ENCODE results near the gene PXDN. TPM values are rescaled to one million over a fixed set of nuclear protein-coding genes. Genes with fewer than 3 reads are reported as not detected.

Gene PXDN
- total RNA-seq, 4 donors from 2014 or later = 9.0 to 46.2 (median 18.5) TPM

DNA sequence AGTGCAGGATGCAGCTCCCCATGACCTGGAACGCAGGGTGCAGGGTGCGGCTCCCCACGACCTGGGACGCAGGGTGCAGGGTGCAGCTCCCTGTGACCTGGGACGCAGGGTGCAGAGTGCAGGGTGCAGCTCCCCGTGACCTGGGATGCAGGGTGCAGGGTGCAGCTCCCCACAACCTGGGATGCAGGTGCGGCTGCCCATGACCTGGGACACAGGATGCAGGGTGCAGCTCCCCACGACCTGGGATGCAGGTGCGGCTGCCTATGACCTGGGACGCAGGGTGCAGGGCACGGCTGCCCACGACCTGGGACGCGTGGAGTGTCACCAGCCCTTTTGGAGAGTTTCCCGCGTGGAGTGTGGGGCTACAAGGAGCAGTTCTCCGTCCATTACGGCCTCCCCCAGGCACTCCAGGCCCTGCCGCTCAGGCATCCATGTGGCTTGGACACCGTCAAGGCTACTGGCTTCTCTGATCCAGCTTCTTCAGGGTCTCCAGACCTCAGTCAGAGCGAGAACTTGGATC lies 38.7 kb downstream of the PXDN start:
- no peak overlapping the region for H3K27ac ChIP-seq
- peaks cover 10 to 24% (median 16%) of the 10 kb centered on the region in 4 donors for H3K4me1 ChIP-seq
- H3K4me3 ChIP-seq = no peak overlapping the region
- in situ Hi-C loops (cut with MboI; ENCODE audit: low pct_ligation_motif_present in 1 of 4, low pct_unique_long_range_greater_than_20kb in 1 of 4, low sequenced_read_pairs in 3 of 4) = no loop called here
- H3K36me3 ChIP-seq = no peaks in the 10 kb centered on the region
- no peak for TF ChIP-seq POLR2A (IDR thresholded peaks at IDR 0.05)
- no peak for TF ChIP-seq EP300 (IDR thresholded peaks at IDR 0.05; ENCODE audit: low read depth)
- H3K27me3 ChIP-seq = no peaks in the 10 kb centered on the region
- intact Hi-C loops (cut with DNase I; ENCODE audit: low total_unique reads) = no loop called here
- no peak for DNase-seq
- H3K9me3 ChIP-seq = no peaks in the 10 kb centered on the region
- WGBS, 2 donors (ENCODE audit: low coverage in 1 of 2) = 85 to 100% methylated on average over 1 to 21 of the region's 21 CpGs

DNA sequence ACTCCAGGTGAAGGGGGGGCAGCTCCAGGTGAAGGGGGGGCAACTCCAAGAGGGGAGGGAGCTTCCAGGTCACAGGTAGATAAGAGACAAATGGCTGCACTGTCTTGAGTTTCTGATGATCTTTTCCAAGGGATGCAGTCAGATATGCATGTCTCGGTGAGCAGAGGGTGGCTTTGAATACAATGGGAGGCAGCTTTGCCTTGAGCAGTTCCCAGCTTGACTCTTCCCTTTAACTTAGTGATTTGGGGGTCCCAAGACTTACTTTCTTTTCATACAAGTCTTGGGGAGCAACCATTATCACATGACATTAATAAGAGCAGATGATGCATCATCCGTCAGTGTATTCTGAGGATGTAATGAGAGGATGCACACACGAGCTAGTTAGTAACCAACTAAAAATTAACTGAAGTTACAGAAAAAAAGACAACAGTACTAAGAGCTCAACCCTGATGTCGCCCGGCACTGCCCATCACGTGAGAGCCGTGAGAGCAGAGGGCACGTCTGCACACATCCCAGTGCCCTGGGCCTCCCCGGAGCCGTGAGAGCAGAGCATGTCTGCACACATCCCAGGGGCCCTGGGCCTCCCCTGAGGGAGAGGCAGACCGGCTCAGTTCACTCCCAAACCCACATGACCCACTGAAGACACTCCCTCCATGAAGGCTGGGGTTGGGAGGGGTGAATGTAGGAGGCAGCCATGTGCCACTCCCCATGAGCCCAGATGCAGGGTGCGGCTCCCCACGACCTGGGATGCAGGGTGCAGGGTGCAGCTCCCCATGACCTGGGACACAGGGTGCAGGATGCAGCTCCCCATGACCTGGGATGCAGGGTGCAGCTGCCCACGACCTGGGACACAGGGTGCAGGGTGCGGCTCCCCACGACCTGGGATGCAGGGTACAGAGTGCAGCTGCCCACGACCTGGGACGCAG lies 39.4 kb downstream of the PXDN start:
- WGBS, 2 donors (ENCODE audit: low coverage in 1 of 2) = 65 to 83% methylated on average over 5 to 18 of the region's 18 CpGs
- TF ChIP-seq POLR2A (IDR thresholded peaks at IDR 0.05) (no peak), CTCF (IDR thresholded peaks at IDR 0.05) (no peak)
- Histone ChIP-seq H3K4me3 (no peak overlapping the region), H3K36me3 (no peaks in the 10 kb centered on the region), H3K9me3 (no peaks in the 10 kb centered on the region), H3K27me3 (no peaks in the 10 kb centered on the region), H3K4me1 (peaks cover 10 to 24% (median 16%) of the 10 kb centered on the region in 4 donors), H3K27ac (no peak overlapping the region)
- DNase-seq = no peak
- in situ Hi-C loops (cut with MboI; ENCODE audit: low pct_ligation_motif_present in 1 of 4, low pct_unique_long_range_greater_than_20kb in 1 of 4, low sequenced_read_pairs in 3 of 4) (no loop called here), intact Hi-C loops (cut with DNase I; ENCODE audit: low total_unique reads) (no loop called here)

DNA sequence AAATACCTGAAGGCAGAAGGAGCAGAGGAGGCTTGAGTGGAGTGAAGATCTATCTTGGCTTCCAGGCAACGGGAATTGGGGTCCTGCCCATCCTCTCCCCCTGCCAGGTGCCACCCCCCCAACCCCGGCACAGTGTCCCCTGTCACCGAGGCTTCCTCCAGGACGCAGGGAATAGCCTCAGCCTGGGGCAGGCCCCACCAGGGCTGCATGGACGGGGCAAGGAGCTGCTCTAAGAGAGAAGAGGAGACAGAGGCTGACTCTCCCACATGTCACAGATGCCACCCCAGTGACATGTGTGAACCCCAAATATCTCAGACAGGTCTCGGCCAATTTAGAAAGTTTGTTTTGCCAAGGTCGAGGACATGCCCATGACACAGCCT lies 42.1 kb downstream of the PXDN start:
- Histone ChIP-seq H3K27me3 (no peaks in the 10 kb centered on the region), H3K36me3 (no peaks in the 10 kb centered on the region), H3K4me1 (peaks cover 0 to 9% (median 4%) of the 10 kb centered on the region in 4 donors), H3K9me3 (no peaks in the 10 kb centered on the region), H3K4me3 (no peak overlapping the region), H3K27ac (no peak overlapping the region)
- in situ Hi-C loops (cut with MboI; ENCODE audit: low pct_ligation_motif_present in 1 of 4, low pct_unique_long_range_greater_than_20kb in 1 of 4, low sequenced_read_pairs in 3 of 4) (no loop called here), intact Hi-C loops (cut with DNase I; ENCODE audit: low total_unique reads) (no loop called here)
- DNase-seq = no peak
- TF ChIP-seq EP300 (IDR thresholded peaks at IDR 0.05; ENCODE audit: low read depth) (no peak), POLR2A (IDR thresholded peaks at IDR 0.05) (no peak), POLR2AphosphoS5 (IDR thresholded peaks at IDR 0.05) (no peak), CTCF (IDR thresholded peaks at IDR 0.05) (no peak)
- WGBS, 2 donors (ENCODE audit: low coverage in 1 of 2) = 80 to 81% methylated on average over 1 to 7 of the region's 7 CpGs

- no peaks in the 10 kb centered on the region for H3K27me3 ChIP-seq
- in situ Hi-C loops (cut with MboI; ENCODE audit: low pct_ligation_motif_present in 1 of 4, low pct_unique_long_range_greater_than_20kb in 1 of 4, low sequenced_read_pairs in 3 of 4) (no loop called here), intact Hi-C loops (cut with DNase I; ENCODE audit: low total_unique reads) (no loop called here)
- no peaks in the 10 kb centered on the region for H3K9me3 ChIP-seq
- DNase-seq = no peak
- H3K4me1 ChIP-seq = peaks cover 0 to 9% (median 4%) of the 10 kb centered on the region in 4 donors
- no peaks in the 10 kb centered on the region for H3K36me3 ChIP-seq
- H3K27ac ChIP-seq = no peak overlapping the region
- TF ChIP-seq POLR2AphosphoS5 (IDR thresholded peaks at IDR 0.05) (no peak), POLR2A (IDR thresholded peaks at IDR 0.05) (no peak), EP300 (IDR thresholded peaks at IDR 0.05; ENCODE audit: low read depth) (no peak), CTCF (IDR thresholded peaks at IDR 0.05) (no peak)
- H3K4me3 ChIP-seq = no peak overlapping the region
- WGBS, 2 donors (ENCODE audit: low coverage in 1 of 2) = 82% methylated on average over 20 of the region's 20 CpGs; no CpG with 5 or more reads in 1 of the 2 donors
Observed at GRCh38 chr2:1701556-1702185, 42.6 kb downstream of the PXDN start.
